HL-60 (cell line): Measurements from ENCODE around the gene EFNA5.

ENCODE experiments used
- DNase-seq, 2 experiments: peaks; one replicate each; pipeline ENCODE4 v3.0.0-alpha.2; 2010 to 2020; ENCODE audit warnings: low read depth in 1 of 2, low spot score in 1 of 2
- H3K27ac ChIP-seq: fragments of 250-450 bp; sonication (Bioruptor Pico); replicated peaks from 2 replicates; pipeline ENCODE4 v1.5.1; 2020; ENCODE audit warnings: mild to moderate bottlenecking, moderate library complexity
- H3K27me3 ChIP-seq: fragments of 250-450 bp; sonication (Bioruptor Pico); 2 replicates; pipeline ENCODE4 v1.5.1; 2021; ENCODE audit warnings: mild to moderate bottlenecking, moderate library complexity; ENCODE audit not compliant: insufficient read depth, poor library complexity, severe bottlenecking
- H3K4me3 ChIP-seq: replicated peaks from 2 replicates; pipeline ENCODE4 v1.5.1; 2011; ENCODE audit warnings: mild to moderate bottlenecking, control low read depth, low read length; ENCODE audit not compliant: insufficient read depth
- GABPA ChIP-seq: IDR thresholded peaks from 2 replicates; pipeline ENCODE4 v1.6.1; 2012; ENCODE audit warnings: low read depth
- POLR2AphosphoS5 ChIP-seq: IDR thresholded peaks from 2 replicates; pipeline ENCODE4 v1.6.1; 2012; ENCODE audit warnings: low read depth
- SPI1 ChIP-seq: IDR thresholded peaks from 2 replicates; pipeline ENCODE4 v1.6.1; 2012; ENCODE audit warnings: low read depth, mild to moderate bottlenecking, borderline replicate concordance
- TF ChIP-seq, protein P1 (sequence below): IDR thresholded peaks from 2 replicates; pipeline ENCODE4 v1.6.1; 2012; ENCODE audit warnings: low read depth; ENCODE audit not compliant: insufficient replicate concordance
- TF ChIP-seq, protein P2 (sequence below): IDR thresholded peaks from one replicate; pipeline ENCODE4 v1.5.1; 2011; ENCODE audit warnings: low read length, control low read depth, inconsistent platforms; ENCODE audit not compliant: insufficient read depth

Gene EFNA5

DNA sequence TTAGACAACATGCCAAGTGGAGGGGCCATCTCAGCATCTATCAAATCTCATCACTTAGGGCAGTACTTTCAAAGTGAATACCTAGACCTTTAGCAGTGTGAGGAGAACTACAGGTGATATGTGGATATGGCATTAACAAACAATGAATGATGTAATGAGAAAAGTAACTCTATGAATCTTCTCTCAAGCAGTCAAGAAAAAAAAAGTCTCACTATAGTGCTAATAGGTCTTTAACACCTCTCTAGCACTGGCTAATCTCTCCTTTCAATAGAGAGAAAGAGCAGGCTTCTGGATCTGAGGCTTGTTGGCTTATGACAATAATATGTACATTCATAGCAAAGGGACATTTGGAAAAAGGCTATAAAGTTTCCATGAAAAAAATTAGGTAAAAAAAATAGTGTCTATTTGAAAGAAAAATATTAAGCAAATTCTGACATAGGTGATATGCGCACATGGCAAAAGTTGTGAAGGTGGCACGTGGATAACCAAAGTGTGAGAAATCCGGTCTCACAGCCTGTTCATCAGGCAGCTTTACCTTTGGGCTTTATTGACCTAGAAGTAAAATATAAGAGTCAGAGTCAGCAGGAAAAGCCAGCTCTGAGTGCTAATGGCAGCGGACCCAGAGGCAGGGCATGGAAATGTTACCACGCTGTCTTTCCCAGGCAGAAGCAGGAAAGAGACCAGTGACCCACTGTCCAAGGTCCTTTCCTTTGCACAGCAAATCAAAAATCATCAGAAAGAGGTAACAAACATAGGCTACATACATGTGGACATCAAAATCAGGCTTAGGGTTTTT lies 203.4 kb downstream of the EFNA5 start:
- no peak for TF ChIP-seq POLR2AphosphoS5
- TF ChIP-seq, protein P1, sequence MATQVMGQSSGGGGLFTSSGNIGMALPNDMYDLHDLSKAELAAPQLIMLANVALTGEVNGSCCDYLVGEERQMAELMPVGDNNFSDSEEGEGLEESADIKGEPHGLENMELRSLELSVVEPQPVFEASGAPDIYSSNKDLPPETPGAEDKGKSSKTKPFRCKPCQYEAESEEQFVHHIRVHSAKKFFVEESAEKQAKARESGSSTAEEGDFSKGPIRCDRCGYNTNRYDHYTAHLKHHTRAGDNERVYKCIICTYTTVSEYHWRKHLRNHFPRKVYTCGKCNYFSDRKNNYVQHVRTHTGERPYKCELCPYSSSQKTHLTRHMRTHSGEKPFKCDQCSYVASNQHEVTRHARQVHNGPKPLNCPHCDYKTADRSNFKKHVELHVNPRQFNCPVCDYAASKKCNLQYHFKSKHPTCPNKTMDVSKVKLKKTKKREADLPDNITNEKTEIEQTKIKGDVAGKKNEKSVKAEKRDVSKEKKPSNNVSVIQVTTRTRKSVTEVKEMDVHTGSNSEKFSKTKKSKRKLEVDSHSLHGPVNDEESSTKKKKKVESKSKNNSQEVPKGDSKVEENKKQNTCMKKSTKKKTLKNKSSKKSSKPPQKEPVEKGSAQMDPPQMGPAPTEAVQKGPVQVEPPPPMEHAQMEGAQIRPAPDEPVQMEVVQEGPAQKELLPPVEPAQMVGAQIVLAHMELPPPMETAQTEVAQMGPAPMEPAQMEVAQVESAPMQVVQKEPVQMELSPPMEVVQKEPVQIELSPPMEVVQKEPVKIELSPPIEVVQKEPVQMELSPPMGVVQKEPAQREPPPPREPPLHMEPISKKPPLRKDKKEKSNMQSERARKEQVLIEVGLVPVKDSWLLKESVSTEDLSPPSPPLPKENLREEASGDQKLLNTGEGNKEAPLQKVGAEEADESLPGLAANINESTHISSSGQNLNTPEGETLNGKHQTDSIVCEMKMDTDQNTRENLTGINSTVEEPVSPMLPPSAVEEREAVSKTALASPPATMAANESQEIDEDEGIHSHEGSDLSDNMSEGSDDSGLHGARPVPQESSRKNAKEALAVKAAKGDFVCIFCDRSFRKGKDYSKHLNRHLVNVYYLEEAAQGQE, result no peak
- TF ChIP-seq SPI1, result no peak
- TF ChIP-seq, protein P2, sequence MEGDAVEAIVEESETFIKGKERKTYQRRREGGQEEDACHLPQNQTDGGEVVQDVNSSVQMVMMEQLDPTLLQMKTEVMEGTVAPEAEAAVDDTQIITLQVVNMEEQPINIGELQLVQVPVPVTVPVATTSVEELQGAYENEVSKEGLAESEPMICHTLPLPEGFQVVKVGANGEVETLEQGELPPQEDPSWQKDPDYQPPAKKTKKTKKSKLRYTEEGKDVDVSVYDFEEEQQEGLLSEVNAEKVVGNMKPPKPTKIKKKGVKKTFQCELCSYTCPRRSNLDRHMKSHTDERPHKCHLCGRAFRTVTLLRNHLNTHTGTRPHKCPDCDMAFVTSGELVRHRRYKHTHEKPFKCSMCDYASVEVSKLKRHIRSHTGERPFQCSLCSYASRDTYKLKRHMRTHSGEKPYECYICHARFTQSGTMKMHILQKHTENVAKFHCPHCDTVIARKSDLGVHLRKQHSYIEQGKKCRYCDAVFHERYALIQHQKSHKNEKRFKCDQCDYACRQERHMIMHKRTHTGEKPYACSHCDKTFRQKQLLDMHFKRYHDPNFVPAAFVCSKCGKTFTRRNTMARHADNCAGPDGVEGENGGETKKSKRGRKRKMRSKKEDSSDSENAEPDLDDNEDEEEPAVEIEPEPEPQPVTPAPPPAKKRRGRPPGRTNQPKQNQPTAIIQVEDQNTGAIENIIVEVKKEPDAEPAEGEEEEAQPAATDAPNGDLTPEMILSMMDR, result no peak
- TF ChIP-seq GABPA, result no peak
- H3K27ac ChIP-seq, result no peak overlapping the region
- DNase-seq, result no peak

DNA sequence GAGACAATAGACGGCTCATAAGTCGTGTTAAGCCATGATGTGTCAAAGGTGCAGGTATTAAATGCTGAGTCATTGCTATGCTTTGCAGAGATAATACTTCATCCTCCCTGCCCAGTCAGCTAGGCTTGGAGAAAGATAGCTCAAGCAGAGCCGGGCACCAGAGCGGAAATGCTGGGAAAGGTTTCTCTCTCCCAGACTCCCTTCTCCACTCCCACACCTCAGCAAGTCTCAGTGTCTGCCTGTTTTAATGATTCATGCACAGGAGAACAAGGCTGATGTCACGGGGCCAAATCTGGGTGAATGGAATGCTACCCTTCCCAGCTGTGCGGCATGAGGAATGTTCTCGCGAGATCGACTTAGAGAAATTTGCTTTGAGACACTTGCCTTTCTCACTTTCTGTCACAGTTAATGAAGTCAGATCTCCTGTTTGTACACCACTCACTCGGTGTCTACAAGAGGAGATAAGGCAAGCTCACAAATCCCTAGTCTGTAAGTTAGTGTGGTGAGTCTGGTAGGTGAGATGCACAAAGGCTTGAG lies 204.4 kb downstream of the EFNA5 start:
- no peak for TF ChIP-seq SPI1
- TF ChIP-seq GABPA, result no peak
- TF ChIP-seq, protein P2, result no peak
- no peak for TF ChIP-seq POLR2AphosphoS5
- TF ChIP-seq, protein P1, result no peak
- H3K27ac ChIP-seq, result no peak overlapping the region
- no peak overlapping the region for H3K4me3 ChIP-seq
- no peaks in the 10 kb centered on the region for H3K27me3 ChIP-seq
- DNase-seq, result no peak

More for the DNA sequence above, 203.4 kb downstream of the EFNA5 start:
- H3K27me3 ChIP-seq, result no peaks in the 10 kb centered on the region
- H3K4me3 ChIP-seq, result no peak overlapping the region

DNA sequence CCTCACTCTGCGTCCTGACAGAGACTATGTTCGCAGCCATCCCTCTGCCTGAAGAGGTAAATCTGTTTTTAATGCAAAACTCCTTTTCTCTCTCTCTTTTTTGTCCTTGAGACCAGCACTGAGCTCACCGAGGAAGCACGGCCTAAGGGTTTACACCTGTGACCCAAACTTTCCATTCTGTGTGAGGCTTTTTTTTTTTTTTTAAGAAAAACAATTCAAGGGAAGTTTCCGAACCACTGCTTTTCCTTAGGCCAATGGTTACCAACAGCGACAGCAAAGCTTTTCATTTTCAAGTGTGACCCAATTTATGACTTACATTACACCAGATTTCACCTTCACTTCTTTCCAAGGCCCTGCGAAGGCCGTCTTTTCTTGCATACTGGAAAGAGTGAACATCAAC lies 205.9 kb downstream of the EFNA5 start:
- no peaks in the 10 kb centered on the region for H3K27me3 ChIP-seq
- H3K27ac ChIP-seq, result no peak overlapping the region
- DNase-seq, result no peak
- TF ChIP-seq POLR2AphosphoS5 (no peak), GABPA (no peak), SPI1 (no peak)
- TF ChIP-seq, protein P2, result no peak
- TF ChIP-seq, protein P1, result no peak
- no peak overlapping the region for H3K4me3 ChIP-seq
